ENCODE results near the gene FBXO48. TPM values are rescaled to one million over a fixed set of nuclear protein-coding genes. Genes with fewer than 3 reads are reported as not detected.

FBXO48 gene
- total and polyA plus RNA-seq, 9 donors: 0.71 to 1.7 (median 1.2) TPM

DNA sequence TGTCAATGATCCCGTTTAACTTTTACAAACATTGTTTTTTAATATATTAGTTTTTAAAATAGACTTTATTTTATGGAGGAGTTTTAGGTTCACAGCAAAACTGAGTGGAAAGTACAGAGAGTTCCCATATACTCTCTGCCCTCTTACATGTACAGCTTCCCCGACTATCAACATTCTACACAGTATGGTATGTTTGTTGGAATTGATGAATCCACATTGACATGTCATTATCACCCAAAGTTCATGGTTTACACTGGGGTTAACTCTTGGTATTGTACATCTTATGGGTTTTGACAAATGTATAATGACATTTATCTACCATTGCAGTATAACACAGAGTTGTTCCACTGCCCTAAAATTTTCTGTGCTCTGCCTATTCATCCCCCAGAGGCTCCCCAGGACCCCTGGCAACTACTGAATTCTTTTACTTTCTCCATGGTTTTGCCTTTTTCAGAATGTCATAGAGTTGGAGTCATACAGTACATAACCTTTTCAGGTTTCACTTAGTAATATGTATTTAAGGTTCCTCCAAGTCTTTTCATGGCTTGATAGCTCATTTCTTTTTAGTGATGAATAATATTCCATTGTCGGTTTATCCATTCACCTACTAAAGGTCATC is 5.8 kb upstream of the FBXO48 start:
- Histone ChIP-seq H3K9me3 (replicated peaks; ENCODE audit: control insufficient read depth, low read depth, low read length) (no peaks in the 10 kb centered on the region), H3K36me3 (ENCODE audit: control insufficient read depth, insufficient read depth, low read length) (no peaks in the 10 kb centered on the region), H3K27me3 (ENCODE audit: control insufficient read depth, insufficient read depth, low read length) (no peaks in the 10 kb centered on the region), H3K4me1 (ENCODE audit: control insufficient read depth, insufficient read depth, low read length) (no peaks in the 10 kb centered on the region), H3K4me3 (ENCODE audit: low read length) (no peak overlapping the region), H3K27ac (ENCODE audit: low read length) (no peak overlapping the region)
- no peak for DNase-seq
- no CpG with 5 or more reads among the region's 3 CpGs for WGBS (ENCODE audit: insufficient coverage)

DNA sequence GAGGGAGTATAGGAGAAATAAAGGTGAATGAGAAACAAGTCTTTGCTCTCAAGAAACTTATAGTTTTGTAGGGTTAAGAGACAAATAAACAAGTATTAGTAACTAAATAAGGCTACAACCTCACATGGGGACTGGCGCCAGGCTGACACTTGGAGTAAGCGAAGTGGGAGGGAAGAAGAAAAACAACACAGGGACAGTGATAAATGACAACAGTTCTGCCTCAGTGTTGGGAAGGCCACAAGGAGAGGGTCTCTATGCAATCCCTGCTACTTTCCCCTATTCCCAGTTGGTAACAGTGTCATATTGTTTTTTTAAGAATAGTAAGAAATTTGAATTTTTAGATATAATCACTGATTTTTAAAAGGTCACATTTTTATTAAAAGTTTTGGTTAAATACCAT is 4.3 kb upstream of the FBXO48 start:
- no CpG with 5 or more reads among the region's 2 CpGs for WGBS (ENCODE audit: insufficient coverage)
- no peaks in the 10 kb centered on the region for H3K27me3 ChIP-seq (ENCODE audit: control insufficient read depth, insufficient read depth, low read length)

DNA sequence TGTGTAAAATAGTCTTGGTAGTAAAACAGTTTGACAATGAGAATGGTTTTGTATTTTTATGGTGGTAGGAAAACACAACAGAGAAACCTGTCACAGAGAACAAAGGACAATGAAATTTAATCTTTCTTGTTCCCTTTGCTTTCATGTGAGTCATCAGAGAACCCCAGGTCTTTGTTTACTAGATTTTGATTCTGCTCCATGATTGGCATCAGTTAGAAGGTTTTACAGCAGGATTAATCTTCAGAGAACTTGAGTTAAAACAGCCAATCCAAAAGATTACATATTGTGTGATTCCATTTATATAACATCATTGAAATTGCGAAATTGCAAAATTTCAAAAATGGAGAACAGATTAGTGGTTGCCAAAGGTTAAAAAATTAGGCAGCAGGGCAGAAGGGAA is 2.8 kb upstream of the FBXO48 start:
- Histone ChIP-seq H3K36me3 (ENCODE audit: control insufficient read depth, insufficient read depth, low read length) (no peaks in the 10 kb centered on the region), H3K27me3 (ENCODE audit: control insufficient read depth, insufficient read depth, low read length) (no peaks in the 10 kb centered on the region), H3K4me1 (ENCODE audit: control insufficient read depth, insufficient read depth, low read length) (peaks cover 4% of the 10 kb centered on the region), H3K9me3 (replicated peaks; ENCODE audit: control insufficient read depth, low read depth, low read length) (no peaks in the 10 kb centered on the region), H3K27ac (ENCODE audit: low read length) (no peak overlapping the region), H3K4me3 (ENCODE audit: low read length) (no peak overlapping the region)
- no CpG with 5 or more reads among the region's 1 CpG for WGBS (ENCODE audit: insufficient coverage)
- no peak for DNase-seq

More for the DNA sequence above, 4.3 kb upstream of the FBXO48 start:
- Histone ChIP-seq H3K27ac (ENCODE audit: low read length) (no peak overlapping the region), H3K4me3 (ENCODE audit: low read length) (no peak overlapping the region), H3K4me1 (ENCODE audit: control insufficient read depth, insufficient read depth, low read length) (peaks cover under 1% of the 10 kb centered on the region), H3K36me3 (ENCODE audit: control insufficient read depth, insufficient read depth, low read length) (no peaks in the 10 kb centered on the region), H3K9me3 (replicated peaks; ENCODE audit: control insufficient read depth, low read depth, low read length) (no peaks in the 10 kb centered on the region)
- DNase-seq: no peak

DNA sequence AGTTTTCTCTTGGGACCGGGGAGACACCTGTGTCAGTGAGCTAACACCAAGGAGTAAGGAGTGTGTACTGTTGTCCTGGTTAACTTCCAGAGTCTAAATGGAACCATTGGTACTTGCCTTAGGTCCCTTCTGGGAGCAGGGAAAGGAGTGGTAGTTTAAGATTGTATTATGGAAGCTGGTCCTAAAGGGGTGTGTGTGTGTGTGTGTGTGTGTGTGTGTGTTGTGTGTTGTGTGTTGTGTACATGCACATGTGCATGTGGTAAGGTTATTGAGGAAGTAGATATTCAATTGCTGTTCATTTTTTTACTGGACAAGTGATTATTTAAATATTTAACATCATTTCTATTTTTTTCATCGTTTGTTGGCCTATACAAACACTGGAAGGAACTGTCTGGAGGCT is 1.7 kb upstream of the FBXO48 start:
- no peak overlapping the region for H3K27ac ChIP-seq (ENCODE audit: low read length)
- H3K9me3 ChIP-seq (replicated peaks; ENCODE audit: control insufficient read depth, low read depth, low read length): no peaks in the 10 kb centered on the region
- H3K4me3 ChIP-seq (ENCODE audit: low read length): no peak overlapping the region
- WGBS (ENCODE audit: insufficient coverage): 50% methylated on average over 1 of the region's 2 CpGs
- H3K36me3 ChIP-seq (ENCODE audit: control insufficient read depth, insufficient read depth, low read length): no peaks in the 10 kb centered on the region
- no peaks in the 10 kb centered on the region for H3K27me3 ChIP-seq (ENCODE audit: control insufficient read depth, insufficient read depth, low read length)
- DNase-seq: no peak
- peaks cover 4% of the 10 kb centered on the region for H3K4me1 ChIP-seq (ENCODE audit: control insufficient read depth, insufficient read depth, low read length)

DNA sequence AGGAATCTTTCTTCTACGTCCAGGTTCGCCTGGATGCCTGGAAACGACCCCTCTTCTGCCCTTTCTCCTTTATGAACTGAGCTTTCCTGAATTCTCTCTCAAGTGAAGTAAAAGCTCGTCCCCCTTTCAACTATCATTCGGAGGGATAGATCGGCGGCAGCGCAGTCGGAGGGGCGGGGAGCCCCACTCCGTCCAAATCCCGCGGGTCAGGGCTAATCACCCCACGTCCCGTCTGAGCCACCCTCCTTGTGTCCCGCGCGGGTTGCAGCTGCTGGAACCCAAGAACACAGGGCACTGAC is 367 bp downstream of the FBXO48 start:
- Histone ChIP-seq H3K27ac (ENCODE audit: low read length) (peak overlapping the region; percentile 91), H3K4me1 (ENCODE audit: control insufficient read depth, insufficient read depth, low read length) (peaks cover 4% of the 10 kb centered on the region), H3K36me3 (ENCODE audit: control insufficient read depth, insufficient read depth, low read length) (no peaks in the 10 kb centered on the region), H3K9me3 (replicated peaks; ENCODE audit: control insufficient read depth, low read depth, low read length) (no peaks in the 10 kb centered on the region), H3K4me3 (ENCODE audit: low read length) (peak overlapping the region; percentile 90), H3K27me3 (ENCODE audit: control insufficient read depth, insufficient read depth, low read length) (no peaks in the 10 kb centered on the region)
- 0% methylated on average over 17 of the region's 18 CpGs for WGBS (ENCODE audit: insufficient coverage)
- no peak for DNase-seq

DNA sequence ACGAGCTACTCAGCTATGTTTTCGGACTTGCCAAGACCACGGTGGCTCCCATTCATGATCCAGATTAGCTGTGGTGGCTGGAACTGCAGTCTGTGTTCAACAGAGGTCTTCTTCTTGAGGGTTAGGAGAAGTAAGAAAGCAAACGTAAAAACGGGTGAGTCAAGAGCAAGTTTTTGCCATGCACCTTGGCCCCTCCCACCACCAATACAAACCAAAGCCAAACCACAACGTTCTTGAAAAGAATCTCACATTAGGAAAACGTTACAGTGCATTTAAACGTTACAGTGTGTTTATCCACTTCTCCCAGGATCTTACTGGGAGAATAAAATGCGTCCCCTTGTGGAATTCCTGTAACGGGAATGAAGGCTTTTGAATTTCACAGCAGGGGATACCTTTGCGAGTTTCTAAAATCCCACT is 725 bp downstream of the FBXO48 start:
- Histone ChIP-seq H3K9me3 (replicated peaks; ENCODE audit: control insufficient read depth, low read depth, low read length) (no peaks in the 10 kb centered on the region), H3K4me1 (ENCODE audit: control insufficient read depth, insufficient read depth, low read length) (peaks cover 4% of the 10 kb centered on the region), H3K27ac (ENCODE audit: low read length) (peak overlapping the region; percentile 91), H3K4me3 (ENCODE audit: low read length) (peak overlapping the region; percentile 90), H3K36me3 (ENCODE audit: control insufficient read depth, insufficient read depth, low read length) (no peaks in the 10 kb centered on the region), H3K27me3 (ENCODE audit: control insufficient read depth, insufficient read depth, low read length) (no peaks in the 10 kb centered on the region)
- 3% methylated on average over 4 of the region's 11 CpGs for WGBS (ENCODE audit: insufficient coverage)
- DNase-seq: peak; percentile 33

DNA sequence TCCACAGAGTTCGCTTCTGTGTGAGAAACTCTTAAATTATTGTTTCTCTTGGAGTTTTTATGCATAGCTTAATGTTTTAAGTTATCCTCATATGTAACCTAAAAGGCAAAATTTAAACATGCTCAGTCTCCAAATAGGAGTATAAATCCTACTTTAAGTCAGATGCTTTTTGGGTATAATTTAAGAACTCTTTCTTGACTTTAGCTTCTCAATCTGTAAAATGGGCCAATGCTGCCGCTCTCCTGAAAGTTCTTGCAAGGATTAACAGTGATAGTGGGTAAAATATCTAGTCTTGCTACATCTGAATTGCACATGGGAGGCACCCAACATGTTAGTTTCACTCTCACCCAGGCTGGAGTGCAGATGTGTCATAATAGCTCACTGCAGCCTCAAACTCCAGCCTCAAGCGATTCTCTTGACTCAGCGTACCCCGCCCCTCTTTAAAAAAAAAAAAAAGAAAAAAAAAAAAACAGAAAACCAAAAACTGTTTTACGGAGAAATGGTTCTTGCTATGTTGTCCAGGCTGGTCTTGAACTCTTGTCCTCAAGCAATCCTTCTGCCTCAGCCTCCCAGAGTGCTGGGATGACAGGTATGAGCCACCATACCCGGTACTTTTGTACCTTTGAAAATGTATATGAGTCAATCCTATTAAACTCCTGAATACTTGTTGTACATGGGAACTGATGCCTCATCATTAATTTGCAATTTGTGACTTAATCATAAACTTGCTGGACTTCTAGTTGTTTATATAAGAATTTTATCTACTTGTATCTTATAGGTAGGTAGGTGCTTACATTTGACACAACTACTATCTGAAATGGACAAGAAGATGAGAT is 1.8 kb downstream of the FBXO48 start:
- Histone ChIP-seq H3K4me3 (ENCODE audit: low read length) (no peak overlapping the region), H3K36me3 (ENCODE audit: control insufficient read depth, insufficient read depth, low read length) (no peaks in the 10 kb centered on the region), H3K27ac (ENCODE audit: low read length) (no peak overlapping the region), H3K27me3 (ENCODE audit: control insufficient read depth, insufficient read depth, low read length) (no peaks in the 10 kb centered on the region), H3K4me1 (ENCODE audit: control insufficient read depth, insufficient read depth, low read length) (peaks cover 4% of the 10 kb centered on the region), H3K9me3 (replicated peaks; ENCODE audit: control insufficient read depth, low read depth, low read length) (no peaks in the 10 kb centered on the region)
- no peak for DNase-seq
- no CpG with 5 or more reads among the region's 7 CpGs for WGBS (ENCODE audit: insufficient coverage)

DNA sequence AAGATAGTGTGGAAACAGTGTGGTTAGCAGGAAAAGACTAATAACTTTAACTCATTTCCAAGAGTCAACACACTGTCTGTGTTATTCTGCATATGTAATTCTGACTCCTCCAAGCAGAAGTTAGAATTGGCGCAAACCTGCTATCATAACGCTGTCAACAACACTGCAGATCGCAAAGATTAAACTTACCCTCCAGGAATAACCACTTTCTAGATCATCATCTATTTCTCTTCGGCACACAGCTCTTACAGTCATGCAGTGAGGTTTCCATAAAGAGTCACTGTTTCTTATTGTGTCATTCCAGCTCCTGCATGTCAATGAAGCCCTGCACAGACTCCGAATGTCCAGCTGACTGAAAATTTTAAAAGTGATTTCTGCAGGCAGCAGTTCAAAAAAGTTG is 2.4 kb downstream of the FBXO48 start:
- WGBS (ENCODE audit: insufficient coverage): 84% methylated on average over 5 of the region's 5 CpGs
- Histone ChIP-seq H3K27me3 (ENCODE audit: control insufficient read depth, insufficient read depth, low read length) (no peaks in the 10 kb centered on the region), H3K4me1 (ENCODE audit: control insufficient read depth, insufficient read depth, low read length) (peaks cover 4% of the 10 kb centered on the region), H3K36me3 (ENCODE audit: control insufficient read depth, insufficient read depth, low read length) (no peaks in the 10 kb centered on the region), H3K27ac (ENCODE audit: low read length) (no peak overlapping the region), H3K9me3 (replicated peaks; ENCODE audit: control insufficient read depth, low read depth, low read length) (no peaks in the 10 kb centered on the region), H3K4me3 (ENCODE audit: low read length) (no peak overlapping the region)
- DNase-seq: no peak

DNA sequence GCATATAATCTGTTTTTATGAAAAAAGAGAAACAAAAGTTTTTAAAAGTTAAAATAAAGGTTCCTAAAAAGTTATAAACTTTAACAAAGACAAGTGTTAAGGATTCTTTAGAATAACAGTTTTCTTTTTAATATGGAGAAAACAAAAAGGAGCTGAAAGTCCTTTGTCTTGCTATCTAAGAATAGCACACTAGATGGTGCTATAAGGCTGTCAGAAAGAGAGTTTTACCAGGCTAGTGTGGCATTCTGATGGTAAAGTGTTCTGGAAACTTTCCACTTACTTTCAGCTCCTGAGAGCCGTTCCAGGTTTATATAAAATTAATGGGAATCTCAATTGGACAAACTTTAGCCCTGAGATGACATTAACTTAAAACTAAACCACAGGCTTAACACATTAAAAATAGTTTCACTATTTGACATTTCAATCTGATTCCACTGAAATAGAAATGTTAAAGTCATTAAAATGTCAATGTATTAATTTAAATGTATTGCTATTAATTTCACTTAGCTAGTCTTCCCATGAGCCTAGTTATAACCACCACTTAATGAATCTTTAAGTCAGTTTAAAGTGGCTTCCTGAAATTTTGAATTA is 3.7 kb downstream of the FBXO48 start:
- WGBS (ENCODE audit: insufficient coverage): no CpG with 5 or more reads among the region's 1 CpG

DNA sequence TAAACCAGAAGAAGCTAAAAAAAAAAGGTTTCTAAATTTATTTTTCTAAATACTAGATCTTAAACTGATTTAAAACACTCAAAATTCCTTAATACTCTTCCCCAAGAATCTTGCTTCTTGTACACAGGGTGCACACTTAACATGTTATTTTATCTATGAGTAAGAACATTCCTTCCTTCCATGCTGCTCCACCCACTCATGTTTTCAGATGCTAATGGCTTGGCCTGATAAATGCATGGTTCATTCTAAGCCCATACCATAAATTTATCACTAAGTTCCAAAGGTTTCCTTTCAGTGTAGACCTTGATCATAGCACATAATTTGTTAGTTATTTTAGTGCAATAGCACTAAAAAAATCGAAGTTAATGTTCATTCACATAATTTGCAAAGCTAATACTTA is 8.1 kb downstream of the FBXO48 start:
- no peaks in the 10 kb centered on the region for H3K36me3 ChIP-seq (ENCODE audit: control insufficient read depth, insufficient read depth, low read length)
- no CpG with 5 or more reads among the region's 1 CpG for WGBS (ENCODE audit: insufficient coverage)
- no peaks in the 10 kb centered on the region for H3K4me1 ChIP-seq (ENCODE audit: control insufficient read depth, insufficient read depth, low read length)
- no peaks in the 10 kb centered on the region for H3K27me3 ChIP-seq (ENCODE audit: control insufficient read depth, insufficient read depth, low read length)
- no peak for DNase-seq
- no peak overlapping the region for H3K27ac ChIP-seq (ENCODE audit: low read length)
- no peaks in the 10 kb centered on the region for H3K9me3 ChIP-seq (replicated peaks; ENCODE audit: control insufficient read depth, low read depth, low read length)
- H3K4me3 ChIP-seq (ENCODE audit: low read length): no peak overlapping the region

More for the DNA sequence above, 3.7 kb downstream of the FBXO48 start:
- no peak overlapping the region for H3K4me3 ChIP-seq (ENCODE audit: low read length)
- no peak overlapping the region for H3K27ac ChIP-seq (ENCODE audit: low read length)
- H3K36me3 ChIP-seq (ENCODE audit: control insufficient read depth, insufficient read depth, low read length): no peaks in the 10 kb centered on the region
- no peaks in the 10 kb centered on the region for H3K9me3 ChIP-seq (replicated peaks; ENCODE audit: control insufficient read depth, low read depth, low read length)
- H3K4me1 ChIP-seq (ENCODE audit: control insufficient read depth, insufficient read depth, low read length): peaks cover 4% of the 10 kb centered on the region
- H3K27me3 ChIP-seq (ENCODE audit: control insufficient read depth, insufficient read depth, low read length): no peaks in the 10 kb centered on the region
- DNase-seq: peak; percentile 61

All from muscle of leg (tissue), 11 donors.